Parathyroid adenoma (tissue), 2 donors: ENCODE data around the gene STS.

Experiments
- H2AFZ ChIP-seq: fragments of 300-600 bp; sonication (generic); one replicate; pipeline ENCODE4 v1.7.0; 2017; ENCODE audit warnings: antibody characterized with exemption, mild to moderate bottlenecking
- H3K27ac ChIP-seq: fragments of 300-600 bp; sonication (generic); one replicate; pipeline ENCODE4 v1.7.0; 2017
- H3K27me3 ChIP-seq: fragments of 300-600 bp; sonication (generic); one replicate; pipeline ENCODE4 v1.7.0; 2017; ENCODE audit warnings: low read length; ENCODE audit not compliant: control insufficient read depth, insufficient read depth
- H3K36me3 ChIP-seq: fragments of 300-600 bp; sonication (generic); one replicate; pipeline ENCODE4 v1.7.0; 2017; ENCODE audit warnings: low read length; ENCODE audit not compliant: control insufficient read depth, insufficient read depth
- H3K4me1 ChIP-seq: fragments of 300-600 bp; sonication (generic); one replicate; pipeline ENCODE4 v1.7.0; 2017; ENCODE audit warnings: control low read depth
- H3K4me2 ChIP-seq: fragments of 300-600 bp; sonication (generic); one replicate; pipeline ENCODE4 v1.7.0; 2017; ENCODE audit warnings: low read length
- H3K4me3 ChIP-seq: fragments of 300-600 bp; sonication (generic); one replicate; pipeline ENCODE4 v1.7.0; 2017; ENCODE audit warnings: low read depth, low read length
- H3K79me2 ChIP-seq: fragments of 300-600 bp; sonication (generic); one replicate; pipeline ENCODE4 v1.7.0; 2017; ENCODE audit warnings: control low read depth
- H3K9ac ChIP-seq: fragments of 300-600 bp; sonication (generic); one replicate; pipeline ENCODE4 v1.7.0; 2017; ENCODE audit warnings: mild to moderate bottlenecking
- H3K9me3 ChIP-seq: fragments of 300-600 bp; sonication (generic); one replicate; pipeline ENCODE4 v1.7.0; 2017; ENCODE audit warnings: low read length; ENCODE audit not compliant: control insufficient read depth
- CTCF ChIP-seq: fragments of 300-600 bp; sonication (generic); IDR thresholded peaks from one replicate; pipeline ENCODE4 v1.7.0; 2017; ENCODE audit warnings: antibody characterized with exemption, mild to moderate bottlenecking
- donor health status: primary hyperparathyroidism.

The STS gene

GRCh38 chrX:7146703-7147412, 654 bp upstream of the STS start:
- Histone ChIP-seq H3K27ac (peak overlapping the region; percentile 79), H3K4me3 (peak overlapping the region; percentile 47), H2AFZ (peak overlapping the region; percentile 78), H3K27me3 (no peaks in the 10 kb centered on the region), H3K4me2 (peak overlapping the region; percentile 76), H3K9me3 (no peaks in the 10 kb centered on the region), H3K79me2 (no peaks in the 10 kb centered on the region), H3K36me3 (no peaks in the 10 kb centered on the region), H3K9ac (no peak overlapping the region), H3K4me1 (no peaks in the 10 kb centered on the region)
- TF ChIP-seq CTCF, result no peak

DNA sequence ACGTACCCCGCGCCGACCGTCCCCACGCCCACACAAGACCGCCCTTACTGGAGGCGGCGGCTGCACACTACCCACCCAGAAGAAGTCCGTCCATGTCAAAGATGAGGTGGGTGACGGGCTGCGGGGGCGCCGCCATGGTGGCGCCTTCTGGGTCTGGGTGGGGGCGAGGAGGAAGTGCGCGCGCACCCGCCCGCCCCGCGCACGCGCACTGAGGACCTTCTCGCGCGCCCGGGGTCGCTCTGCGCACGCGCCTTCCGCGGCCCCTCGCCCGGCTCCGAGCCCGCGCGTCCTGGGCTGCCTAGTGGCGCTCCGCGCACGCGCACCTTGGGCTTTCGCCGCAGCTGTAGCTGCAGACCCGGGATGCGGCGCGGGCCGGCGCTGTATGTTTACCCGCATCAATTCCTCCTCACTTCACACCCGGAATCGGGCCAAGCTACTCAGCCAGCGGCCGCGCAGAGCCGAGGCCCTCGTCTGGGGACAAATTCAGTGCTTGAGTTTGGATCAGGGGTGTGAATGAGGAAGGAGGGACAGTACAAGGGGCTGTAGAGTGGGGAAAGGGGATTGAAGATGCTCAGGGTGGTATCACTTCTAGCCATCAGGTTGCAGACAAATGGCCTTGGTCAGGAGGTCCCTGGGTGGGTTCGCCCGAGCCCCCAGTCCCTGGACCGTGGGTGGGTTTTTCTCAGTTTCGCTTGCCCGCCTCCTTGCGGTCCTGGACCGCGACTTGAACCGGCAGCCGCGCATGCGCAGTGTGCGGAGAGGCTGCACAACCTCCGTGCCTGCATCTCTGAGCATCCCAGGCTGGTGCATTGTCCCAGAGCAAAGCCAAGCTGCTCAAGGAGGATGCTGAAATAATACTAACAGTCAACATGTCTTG, 704 bp downstream of the STS start, which contains the start of gene PUDP:
TSS of gene PUDP (minus strand) at position 176 of the 877 bp plus-strand sequence. CDS start at position 136, 40 bp downstream.
- Histone ChIP-seq H3K4me2 (peak within 1 kb of the TSS; percentile 95), H3K4me3 (peak within 1 kb of the TSS; percentile 84), H3K9ac (no peak within 1 kb of the TSS), H3K36me3 (no peaks in the 10 kb centered on the region), H2AFZ (peak within 1 kb of the TSS; percentile 88), H3K27me3 (no peaks in the 10 kb centered on the region), H3K9me3 (no peaks in the 10 kb centered on the region), H3K27ac (peak within 1 kb of the TSS; percentile 79), H3K4me1 (no peaks in the 10 kb centered on the region), H3K79me2 (no peaks in the 10 kb centered on the region)
- no peak for TF ChIP-seq CTCF

DNA sequence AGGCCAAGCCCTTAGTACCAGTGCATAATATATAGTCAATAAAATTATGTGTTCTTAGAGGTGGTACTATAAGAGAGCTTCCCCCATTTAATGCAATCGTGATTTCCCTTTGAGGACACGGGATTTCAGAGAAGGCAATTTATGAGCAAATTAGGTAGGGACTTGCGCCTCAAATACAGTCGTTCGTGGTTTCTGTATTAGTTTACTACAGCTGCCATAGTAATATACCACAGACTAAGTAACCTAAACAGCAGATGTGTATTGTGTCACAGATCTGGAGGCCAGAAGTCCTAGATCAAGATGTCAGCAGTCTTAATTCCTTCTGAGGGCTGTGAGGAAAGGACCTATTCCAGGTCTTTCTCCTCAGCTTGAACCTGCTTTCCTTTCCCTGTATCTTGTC, 1.9 kb downstream of the STS start:
- no peaks in the 10 kb centered on the region for H3K27me3 ChIP-seq
- H3K36me3 ChIP-seq, result no peaks in the 10 kb centered on the region
- H2AFZ ChIP-seq, result no peak overlapping the region
- no peaks in the 10 kb centered on the region for H3K9me3 ChIP-seq
- no peaks in the 10 kb centered on the region for H3K79me2 ChIP-seq
- no peak for TF ChIP-seq CTCF
- no peak overlapping the region for H3K27ac ChIP-seq
- no peak overlapping the region for H3K4me2 ChIP-seq
- no peak overlapping the region for H3K9ac ChIP-seq
- no peak overlapping the region for H3K4me3 ChIP-seq
- H3K4me1 ChIP-seq, result no peaks in the 10 kb centered on the region

DNA sequence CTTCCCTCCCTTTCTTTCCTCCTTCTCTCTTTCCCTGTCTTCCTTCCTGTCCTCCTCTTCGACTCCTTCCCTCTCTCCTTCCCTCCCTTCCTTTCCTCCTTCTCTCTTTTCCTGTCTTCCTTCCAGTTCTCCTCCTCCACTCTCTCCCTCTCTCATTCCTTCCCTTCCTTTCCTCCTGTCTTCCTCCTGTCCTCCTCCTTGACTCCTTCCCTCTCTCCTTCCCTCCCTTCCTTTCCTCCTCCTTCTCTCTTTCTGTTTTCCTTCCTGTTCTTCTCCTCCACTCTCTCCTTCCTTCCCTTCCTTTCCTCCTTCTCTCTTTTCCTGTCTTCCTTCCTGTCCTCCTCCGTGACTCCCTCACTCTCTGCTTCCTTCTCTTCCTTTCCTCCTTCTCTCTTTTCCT, 5.7 kb downstream of the STS start:
- Histone ChIP-seq H3K9me3 (no peaks in the 10 kb centered on the region), H3K9ac (no peak overlapping the region), H3K4me2 (no peak overlapping the region), H3K36me3 (no peaks in the 10 kb centered on the region), H3K4me3 (no peak overlapping the region), H3K79me2 (no peaks in the 10 kb centered on the region), H3K4me1 (no peaks in the 10 kb centered on the region), H2AFZ (no peak overlapping the region), H3K27me3 (no peaks in the 10 kb centered on the region), H3K27ac (no peak overlapping the region)
- TF ChIP-seq CTCF, result no peak
